Measurements from ENCODE around the gene NAALADL2. TPM values are rescaled to one million over a fixed set of nuclear protein-coding genes. Genes with fewer than 3 reads are reported as not detected.

Gene NAALADL2
- total and polyA plus RNA-seq, 8 donors, result 0.76 to 15.4 (median 7.9) TPM

DNA sequence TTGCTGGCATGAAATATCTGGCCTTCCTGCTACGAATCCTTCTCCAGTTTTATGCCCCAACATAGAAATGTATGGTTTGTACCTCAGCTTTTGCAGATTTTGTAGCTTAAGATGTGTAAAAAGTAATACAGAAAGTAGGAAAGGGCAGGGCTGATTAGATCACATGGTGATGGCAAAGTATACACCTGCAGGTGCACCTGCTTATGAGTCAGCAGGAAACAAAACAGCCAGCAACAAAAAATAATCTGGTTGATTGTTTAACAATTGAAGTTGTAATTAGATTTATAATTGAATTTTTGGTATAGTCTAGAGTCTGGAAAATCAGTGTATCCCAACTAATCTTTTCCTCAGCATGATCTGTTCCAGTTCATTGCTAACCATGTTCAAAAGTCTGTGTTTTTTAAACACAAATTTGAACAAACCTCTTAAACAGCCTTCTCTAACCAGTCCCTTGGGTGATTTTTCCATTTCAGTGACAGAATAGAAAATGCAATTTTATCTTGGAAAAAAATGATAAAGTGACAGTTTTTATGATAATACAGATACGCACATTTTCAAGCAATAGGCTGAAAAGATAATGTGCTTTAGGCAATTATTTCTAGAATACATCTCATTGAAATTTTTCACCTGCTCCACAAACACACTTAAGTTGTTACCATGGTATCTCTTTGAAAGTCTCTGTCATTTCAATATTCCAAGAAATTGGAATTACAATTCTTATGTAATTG lies 477.4 kb downstream of the NAALADL2 start:
- DNase-seq, result no peak
- Histone ChIP-seq H3K36me3 (no peaks in the 10 kb centered on the region), H3K9me3 (no peaks in the 10 kb centered on the region), H3K4me1 (no peaks in the 10 kb centered on the region), H3K27ac (no peak overlapping the region), H3K27me3 (no peaks in the 10 kb centered on the region), H3K4me3 (no peak overlapping the region)
- WGBS, 2 donors, result 62 to 69% methylated on average over 2 of the region's 2 CpGs
- TF ChIP-seq, protein P1, sequence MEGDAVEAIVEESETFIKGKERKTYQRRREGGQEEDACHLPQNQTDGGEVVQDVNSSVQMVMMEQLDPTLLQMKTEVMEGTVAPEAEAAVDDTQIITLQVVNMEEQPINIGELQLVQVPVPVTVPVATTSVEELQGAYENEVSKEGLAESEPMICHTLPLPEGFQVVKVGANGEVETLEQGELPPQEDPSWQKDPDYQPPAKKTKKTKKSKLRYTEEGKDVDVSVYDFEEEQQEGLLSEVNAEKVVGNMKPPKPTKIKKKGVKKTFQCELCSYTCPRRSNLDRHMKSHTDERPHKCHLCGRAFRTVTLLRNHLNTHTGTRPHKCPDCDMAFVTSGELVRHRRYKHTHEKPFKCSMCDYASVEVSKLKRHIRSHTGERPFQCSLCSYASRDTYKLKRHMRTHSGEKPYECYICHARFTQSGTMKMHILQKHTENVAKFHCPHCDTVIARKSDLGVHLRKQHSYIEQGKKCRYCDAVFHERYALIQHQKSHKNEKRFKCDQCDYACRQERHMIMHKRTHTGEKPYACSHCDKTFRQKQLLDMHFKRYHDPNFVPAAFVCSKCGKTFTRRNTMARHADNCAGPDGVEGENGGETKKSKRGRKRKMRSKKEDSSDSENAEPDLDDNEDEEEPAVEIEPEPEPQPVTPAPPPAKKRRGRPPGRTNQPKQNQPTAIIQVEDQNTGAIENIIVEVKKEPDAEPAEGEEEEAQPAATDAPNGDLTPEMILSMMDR (IDR thresholded peaks at IDR 0.05), result no peak
- FAIRE-seq, result no peak
- peak in 2 of 4 donors; percentile 57 to 62 for ATAC-seq
- intact Hi-C loops (cut with DNase I), result no loop called here

DNA sequence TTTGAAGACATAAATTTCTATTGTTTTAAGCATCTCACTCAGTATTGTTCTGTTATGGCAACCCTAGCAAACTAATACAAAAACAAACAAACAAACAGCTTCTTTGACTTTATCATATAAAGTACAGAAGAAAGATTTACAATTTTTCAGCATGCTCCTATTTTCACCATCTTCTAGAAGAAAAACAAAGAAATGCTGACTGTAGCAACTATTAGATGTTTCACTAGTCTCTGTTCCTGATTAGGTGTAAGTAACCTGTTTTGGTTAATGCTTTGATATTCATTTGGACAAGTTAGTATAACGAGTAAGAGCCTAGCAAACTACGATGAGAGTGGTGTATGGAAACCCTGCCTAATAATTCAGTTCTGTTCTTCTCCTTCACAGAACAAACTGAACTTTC lies 478.5 kb downstream of the NAALADL2 start:
- H3K9me3 ChIP-seq, result no peaks in the 10 kb centered on the region
- TF ChIP-seq, protein P1 (IDR thresholded peaks at IDR 0.05), result no peak
- no peak for FAIRE-seq
- H3K36me3 ChIP-seq, result no peaks in the 10 kb centered on the region
- intact Hi-C loops (cut with DNase I), result no loop called here
- no peak overlapping the region for H3K4me3 ChIP-seq
- H3K27me3 ChIP-seq, result no peaks in the 10 kb centered on the region
- WGBS, 2 donors, result 79 to 81% methylated on average over 2 of the region's 2 CpGs
- ATAC-seq, result no peak
- no peaks in the 10 kb centered on the region for H3K4me1 ChIP-seq
- DNase-seq, result no peak
- H3K27ac ChIP-seq, result no peak overlapping the region

DNA sequence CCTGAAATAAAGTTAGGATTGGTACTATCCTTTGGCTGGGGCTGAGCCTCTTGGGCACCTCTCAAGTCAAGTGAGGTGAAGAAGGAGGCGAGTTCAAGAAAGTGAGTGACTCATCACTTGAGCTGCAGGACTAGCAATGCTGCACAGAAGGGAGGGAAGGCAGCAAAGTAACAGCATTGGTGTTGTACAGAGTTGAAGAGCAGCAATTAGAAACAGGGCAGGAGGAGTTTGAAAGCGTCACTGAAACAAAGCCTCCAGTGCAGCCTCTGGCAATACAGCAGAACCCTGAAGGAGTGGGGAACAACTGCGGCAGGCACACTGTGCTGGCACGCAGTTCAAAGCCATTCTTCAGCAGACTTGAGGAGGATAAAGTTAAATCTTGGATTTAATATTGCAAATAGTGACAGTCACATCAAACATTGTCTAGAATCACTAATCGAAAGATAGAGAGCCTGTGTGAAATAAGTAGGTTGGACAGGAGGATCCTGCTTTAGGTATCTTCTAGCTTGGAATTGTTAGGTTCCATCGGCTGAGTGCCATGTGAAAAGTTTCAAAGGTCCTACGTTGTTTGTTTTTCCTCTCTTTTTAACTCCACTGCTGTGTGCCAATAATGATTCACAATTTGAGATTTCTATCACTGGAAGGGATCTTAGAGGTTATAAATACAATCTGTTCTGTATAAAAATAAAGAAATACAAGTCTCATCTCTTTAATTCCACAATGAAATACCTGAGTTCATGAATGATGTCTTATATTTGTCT lies 479.8 kb downstream of the NAALADL2 start:
- Histone ChIP-seq H3K27ac (no peak overlapping the region), H3K4me3 (no peak overlapping the region), H3K9me3 (no peaks in the 10 kb centered on the region), H3K36me3 (no peaks in the 10 kb centered on the region), H3K4me1 (no peaks in the 10 kb centered on the region), H3K27me3 (no peaks in the 10 kb centered on the region)
- peak in 1 of 6 donors; percentile 5 for DNase-seq
- peak; percentile 17 to 65 (median 58) for ATAC-seq
- intact Hi-C loops (cut with DNase I), result no loop called here
- FAIRE-seq, result no peak
- TF ChIP-seq, protein P1 (IDR thresholded peaks at IDR 0.05), result no peak
- WGBS, 2 donors, result 55 to 62% methylated on average over 7 of the region's 7 CpGs

DNA sequence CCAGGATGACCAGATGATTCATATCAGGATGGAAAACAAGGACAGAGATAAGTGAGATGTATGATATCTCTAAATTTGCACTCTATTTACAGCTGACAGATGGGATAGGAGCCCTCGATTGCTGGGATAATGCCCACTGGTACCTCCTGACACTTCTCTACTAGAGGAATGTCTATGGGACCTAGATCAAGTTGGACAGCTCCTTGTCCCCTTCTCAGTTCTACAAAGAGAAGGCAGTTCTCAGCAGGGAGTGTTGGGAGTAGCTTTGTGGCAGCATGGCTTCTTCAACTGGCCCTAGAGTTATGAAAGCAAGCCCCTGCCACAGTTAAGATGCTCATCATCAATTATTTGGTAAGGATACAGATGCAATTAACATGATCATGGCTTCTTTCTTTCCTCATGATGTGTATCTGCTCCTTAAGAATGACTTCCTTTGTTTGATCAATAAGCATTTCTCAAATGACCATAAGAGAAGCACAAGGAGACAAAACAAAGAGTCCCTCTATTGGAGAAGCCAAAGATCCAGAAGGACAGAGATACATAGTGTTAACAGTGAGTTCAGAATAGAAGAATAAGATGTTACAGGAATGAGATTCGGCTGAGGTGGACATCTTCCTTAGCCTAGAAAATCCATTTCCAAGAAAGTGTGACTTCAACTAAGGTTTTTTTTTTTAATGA lies 481.3 kb downstream of the NAALADL2 start:
- H3K27me3 ChIP-seq, result no peaks in the 10 kb centered on the region
- 74 to 83% methylated on average over 2 of the region's 2 CpGs for WGBS, 2 donors
- H3K9me3 ChIP-seq, result no peaks in the 10 kb centered on the region
- FAIRE-seq (no peak), DNase-seq (no peak), ATAC-seq (no peak)
- no peak overlapping the region for H3K4me3 ChIP-seq
- H3K27ac ChIP-seq, result no peak overlapping the region
- H3K4me1 ChIP-seq, result no peaks in the 10 kb centered on the region
- no peaks in the 10 kb centered on the region for H3K36me3 ChIP-seq
- TF ChIP-seq, protein P1 (IDR thresholded peaks at IDR 0.05), result no peak
- intact Hi-C loops (cut with DNase I), result no loop called here
